T-helper 22 cell (primary cell): ENCODE measurements around the gene MMP21.

Experiments used
- DNase-seq: peaks from one replicate; pipeline ENCODE4 v3.0.0-alpha.2; 2020; ENCODE audit warnings: low read depth

The MMP21 gene, protein sequence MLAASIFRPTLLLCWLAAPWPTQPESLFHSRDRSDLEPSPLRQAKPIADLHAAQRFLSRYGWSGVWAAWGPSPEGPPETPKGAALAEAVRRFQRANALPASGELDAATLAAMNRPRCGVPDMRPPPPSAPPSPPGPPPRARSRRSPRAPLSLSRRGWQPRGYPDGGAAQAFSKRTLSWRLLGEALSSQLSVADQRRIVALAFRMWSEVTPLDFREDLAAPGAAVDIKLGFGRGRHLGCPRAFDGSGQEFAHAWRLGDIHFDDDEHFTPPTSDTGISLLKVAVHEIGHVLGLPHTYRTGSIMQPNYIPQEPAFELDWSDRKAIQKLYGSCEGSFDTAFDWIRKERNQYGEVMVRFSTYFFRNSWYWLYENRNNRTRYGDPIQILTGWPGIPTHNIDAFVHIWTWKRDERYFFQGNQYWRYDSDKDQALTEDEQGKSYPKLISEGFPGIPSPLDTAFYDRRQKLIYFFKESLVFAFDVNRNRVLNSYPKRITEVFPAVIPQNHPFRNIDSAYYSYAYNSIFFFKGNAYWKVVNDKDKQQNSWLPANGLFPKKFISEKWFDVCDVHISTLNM

DNA sequence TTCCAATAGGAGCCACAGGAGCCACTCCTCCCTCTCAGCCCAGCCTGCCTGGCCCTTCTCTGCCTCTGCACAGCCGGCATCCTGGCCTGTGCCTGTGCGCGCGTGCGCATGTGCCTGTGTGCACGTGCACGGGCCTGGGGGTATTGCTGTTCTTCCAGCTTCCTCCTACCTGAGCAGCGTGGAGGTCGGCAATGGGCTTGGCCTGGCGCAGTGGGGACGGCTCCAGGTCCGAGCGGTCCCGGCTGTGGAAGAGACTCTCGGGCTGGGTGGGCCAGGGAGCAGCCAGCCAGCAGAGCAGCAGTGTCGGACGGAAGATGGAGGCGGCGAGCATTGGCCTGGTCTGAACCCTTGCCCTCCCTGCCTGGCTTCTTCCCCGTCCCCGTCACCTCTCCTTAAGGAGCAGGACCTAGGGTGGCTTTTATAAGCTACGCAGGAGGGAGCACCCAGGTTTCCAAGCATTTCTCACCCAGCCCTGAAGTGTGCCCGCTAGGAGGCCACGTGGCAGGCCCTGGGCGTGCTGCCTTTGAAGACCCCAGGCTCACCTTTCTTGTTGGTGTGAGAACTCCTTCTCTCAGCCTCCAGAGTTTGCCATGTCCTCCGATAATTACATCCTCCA, at the start of gene MMP21:
TSS of gene MMP21 (minus strand) at position 331 of the 616 bp plus-strand sequence. CDS start at position 331, 0 bp downstream.
- no peak for DNase-seq

DNA sequence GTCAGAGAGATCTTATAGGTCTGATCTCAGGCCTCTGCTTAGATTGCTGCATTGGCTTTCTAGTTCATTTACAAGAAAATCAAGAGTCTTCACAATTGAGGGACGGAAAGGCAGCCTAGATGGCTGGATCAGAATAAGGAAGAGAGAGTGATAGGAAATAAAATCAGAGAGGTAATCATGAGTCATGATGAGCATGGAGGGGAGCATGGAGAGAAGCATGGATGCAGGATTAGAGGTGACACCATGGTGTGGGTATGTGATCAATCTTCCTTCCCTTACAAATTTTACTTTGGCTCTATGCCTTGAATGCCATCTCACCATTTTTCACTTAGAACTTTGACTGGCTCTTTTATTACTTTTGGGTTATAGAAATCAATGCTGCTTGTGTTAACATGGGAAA, 49.1 kb upstream of the MMP21 start:
- DNase-seq, result no peak

DNA sequence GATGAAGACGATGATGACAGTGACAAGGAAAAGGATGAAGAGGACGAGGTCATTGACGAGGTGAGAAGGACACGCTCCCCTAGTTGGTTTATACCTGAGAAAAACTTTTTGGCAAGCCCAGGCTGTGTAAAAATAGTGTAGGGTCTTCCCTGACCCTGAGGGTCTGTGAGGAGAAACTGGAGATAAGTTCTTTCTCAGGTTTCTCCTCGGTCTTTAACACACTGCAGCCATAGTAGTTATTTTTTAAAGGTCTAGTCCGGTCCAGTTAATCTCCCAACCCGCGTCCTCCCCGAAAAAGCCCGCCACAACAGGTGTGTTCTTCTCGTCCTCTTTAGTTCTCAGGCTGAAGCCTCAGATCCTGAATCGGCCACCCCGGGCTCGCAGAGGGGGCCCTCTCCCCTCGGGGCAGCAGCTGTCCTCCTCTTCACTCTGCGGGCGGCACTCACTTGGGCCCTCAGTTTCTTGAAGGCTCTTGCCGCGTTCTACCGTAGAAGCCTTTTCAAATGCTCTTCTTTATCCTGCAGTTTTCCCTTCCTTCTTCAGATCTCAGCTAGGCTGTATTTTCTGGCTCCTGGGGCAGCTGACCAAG, 48.1 kb upstream of the MMP21 start:
- DNase-seq, result no peak

DNA sequence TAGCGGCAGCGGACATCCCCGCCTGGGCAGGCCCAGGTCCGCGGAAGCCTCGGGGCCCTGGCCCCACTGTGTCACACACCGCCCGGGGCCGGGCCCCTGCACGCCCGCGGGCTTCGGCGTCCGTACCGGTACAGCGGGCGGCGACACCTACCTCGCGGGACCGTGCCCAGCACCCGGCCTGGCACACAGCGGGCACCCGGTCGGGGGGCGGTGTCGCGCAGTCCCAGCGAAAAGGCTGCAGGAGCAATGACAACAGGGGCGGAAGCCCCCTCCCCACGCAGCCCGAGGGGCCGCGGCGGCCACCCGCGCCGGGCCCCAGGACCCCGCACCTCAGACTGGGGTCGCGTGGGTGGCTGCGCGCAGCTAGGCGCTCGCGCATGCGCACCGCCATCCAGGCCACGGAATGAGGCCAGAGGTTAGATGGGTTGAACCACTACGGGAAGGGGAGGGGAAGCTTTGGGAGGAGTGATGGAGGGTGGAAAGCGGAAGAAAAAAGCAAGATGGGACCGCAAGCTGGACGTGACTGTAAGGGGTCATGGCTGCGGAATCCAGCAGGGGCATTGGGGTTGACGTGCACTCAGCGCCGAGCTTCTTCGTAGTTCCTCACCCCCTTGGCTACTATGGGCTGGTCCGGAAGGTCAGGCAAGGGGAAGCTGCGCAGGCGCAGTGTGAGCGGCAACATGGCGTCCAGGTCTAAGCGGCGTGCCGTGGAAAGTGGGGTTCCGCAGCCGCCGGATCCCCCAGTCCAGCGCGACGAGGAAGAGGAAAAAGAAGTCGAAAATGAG, 47.4 kb upstream of the MMP21 start, which contains the start of the genes BCCIP and UROS:
TSS of gene BCCIP (plus strand) at position 669 of the 785 bp plus-strand sequence. CDS start at position 681, 12 bp downstream.
TSS of gene UROS (minus strand) at position 381 of the 785 bp plus-strand sequence. CDS start 6,759 bp downstream, outside the sequence.
- DNase-seq, result peak; percentile 85

DNA sequence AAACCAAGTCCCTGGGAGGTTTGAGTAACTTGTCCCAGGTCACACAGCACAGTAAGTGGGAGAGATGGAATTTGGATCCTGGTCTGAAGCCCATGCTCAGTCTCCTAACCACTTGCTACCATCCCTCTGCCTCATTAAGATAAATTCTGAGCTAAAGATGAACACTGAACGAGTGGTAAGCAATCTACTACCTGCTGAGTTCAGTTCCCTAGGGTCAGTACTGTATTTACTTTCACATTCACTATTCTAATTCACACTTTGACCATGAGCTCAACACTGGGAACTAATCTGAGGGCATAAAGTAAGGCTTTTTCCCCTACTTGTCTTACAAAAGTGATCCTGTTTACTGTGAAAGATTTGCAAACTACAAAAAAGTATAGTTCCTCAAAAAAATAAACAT, 45.1 kb upstream of the MMP21 start:
- no peak for DNase-seq

DNA sequence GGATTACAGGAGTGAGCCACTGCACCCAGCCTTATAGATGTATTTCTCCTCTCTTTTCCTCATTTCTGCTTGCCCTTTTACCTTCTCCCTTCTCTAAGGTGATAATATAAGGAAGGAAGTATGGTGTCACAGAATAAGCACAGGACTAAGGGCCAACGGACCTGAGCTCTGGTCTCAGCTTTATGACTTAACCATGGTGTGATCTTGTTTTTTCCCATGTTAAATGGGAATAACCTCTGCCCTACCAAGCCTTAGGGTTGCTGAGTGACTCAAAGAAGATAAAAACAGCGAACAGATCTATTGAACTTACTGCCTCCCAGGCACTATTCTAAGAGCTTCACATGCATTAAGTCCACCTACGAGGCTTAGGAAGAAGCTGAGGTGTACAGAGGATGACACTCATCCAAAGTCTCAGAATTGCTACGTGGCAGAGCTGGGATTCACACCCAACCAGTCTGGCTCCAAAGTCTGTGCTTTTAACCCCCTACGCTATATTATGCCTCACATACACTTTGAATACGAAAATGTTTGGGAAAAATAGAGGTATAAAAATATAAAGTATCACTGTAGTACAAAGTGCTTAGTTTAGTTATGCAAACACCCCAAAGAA, 41.8 kb upstream of the MMP21 start:
- DNase-seq, result no peak

DNA sequence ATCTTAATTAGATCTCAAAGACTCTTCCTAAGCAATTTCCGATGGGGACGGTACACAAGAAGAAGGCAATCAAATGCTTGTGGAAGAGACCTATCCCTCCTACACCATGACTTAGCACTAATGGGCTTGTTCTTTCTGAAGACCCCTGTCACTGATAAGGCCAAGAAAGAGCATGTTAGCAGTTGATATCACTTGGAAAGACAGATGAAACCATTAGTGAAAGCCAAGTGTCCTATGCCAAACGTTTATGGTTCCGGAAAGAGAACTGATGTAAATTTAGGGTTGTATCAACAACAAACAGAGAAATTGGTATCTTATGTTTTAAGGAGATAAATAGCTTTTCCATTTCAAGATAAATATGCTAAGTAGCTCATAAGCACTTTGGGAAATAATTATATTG, 40.9 kb upstream of the MMP21 start:
- no peak for DNase-seq

DNA sequence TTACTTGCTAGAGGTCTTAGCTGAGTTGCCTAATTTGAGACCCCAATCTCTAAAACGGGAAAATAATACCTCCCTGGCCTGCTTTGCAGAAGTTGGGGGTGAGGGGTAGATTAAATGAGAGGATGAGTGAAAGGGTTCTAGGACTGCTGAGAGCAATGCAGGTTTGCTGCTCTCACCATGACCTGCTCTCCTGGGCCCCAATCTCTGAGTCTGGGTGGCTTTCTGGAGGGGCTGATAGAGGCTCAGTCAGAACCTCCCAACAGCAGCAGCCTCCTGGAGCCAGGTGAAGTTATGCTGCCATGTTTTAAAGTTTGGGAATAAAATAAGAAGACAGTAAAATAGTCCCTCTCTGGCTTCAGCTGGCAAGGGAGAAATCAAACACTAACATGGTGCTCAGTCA, 40.1 kb upstream of the MMP21 start:
- DNase-seq, result no peak

DNA sequence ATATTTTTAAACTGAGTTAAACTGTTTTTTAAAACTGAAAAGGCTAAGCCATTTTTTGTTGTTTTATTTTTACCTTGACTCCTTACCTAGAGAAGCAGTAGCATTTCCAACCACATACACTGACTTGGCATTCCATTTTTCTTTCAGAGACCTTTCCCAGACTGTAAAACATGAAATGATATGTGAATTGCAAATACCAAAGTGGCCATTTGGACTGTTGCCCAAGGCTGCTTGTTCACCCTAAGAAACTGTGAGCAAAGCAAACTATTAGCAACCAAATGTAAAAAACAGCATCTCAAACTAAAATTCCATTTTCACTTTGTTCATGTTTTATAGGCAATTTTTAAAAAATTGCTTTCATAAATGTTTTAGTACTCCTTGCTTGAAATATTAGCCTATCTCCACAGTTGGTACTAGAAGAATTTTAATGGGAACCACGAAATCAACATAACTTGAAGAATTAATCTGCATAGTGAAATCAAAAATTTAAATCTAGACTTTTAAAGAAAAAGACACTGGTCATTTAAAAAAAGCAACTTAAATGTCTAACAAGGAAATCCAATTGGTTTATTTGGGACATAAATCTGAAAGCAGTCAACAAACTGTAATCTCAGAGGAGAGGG, 36.6 kb upstream of the MMP21 start:
- no peak for DNase-seq

DNA sequence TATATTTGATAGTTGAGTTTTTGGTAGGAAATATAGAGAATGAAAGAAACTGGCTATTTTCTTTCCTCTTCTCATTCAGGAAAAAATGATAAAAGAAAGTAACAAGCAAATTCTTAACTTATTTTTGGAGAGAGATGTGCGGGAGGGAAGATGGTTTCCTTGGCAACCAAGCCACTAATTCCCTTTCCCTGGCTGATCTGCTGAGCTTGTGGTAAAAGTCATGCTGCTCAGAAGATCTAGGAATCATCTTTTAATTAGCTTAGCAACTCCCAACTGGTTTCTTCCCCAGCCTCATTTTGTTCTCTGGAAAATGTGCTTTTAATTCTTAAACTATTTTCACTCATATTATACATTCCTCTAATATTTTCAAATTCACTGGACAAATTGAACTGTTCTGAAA, 35.6 kb upstream of the MMP21 start:
- DNase-seq, result no peak

DNA sequence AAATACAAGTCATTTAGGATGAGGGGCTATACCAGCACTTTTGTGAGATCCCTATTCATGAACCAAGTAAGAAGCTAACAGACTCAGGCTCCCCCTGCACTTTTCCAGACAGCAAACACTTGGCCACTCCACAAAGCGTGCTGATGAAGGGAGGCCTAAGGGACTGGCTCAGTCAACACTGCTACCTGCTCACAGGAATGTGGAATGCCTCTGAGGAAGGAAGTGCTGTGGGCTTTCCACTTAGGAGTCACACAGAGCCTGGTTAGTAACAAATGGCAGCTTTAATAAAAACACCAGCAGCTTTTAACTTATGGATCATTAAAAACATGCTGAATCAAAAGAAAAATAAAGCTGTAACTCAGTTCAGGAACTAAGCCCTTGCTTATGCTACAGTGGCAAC, 32.4 kb upstream of the MMP21 start:
- DNase-seq, result no peak

DNA sequence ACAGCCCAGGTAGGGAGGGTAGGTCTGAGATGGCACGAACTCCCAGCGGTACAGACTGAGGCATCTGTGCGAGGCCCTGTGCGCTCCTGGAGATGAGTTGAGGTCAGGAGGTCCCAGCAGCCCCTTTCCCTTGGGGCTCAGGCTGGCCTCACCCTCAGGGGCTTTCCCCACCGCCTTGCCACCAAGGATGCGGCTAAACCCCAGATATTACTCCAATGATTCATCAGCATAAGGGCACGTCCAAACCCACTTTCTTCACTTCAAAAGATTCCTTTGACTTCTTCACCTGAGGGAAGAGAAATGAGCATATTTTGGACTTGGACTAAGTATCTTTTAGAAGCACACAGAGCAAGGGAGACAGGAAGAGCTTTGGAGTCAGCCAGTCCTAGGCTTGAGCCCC, 27.1 kb upstream of the MMP21 start:
- DNase-seq, result no peak

DNA sequence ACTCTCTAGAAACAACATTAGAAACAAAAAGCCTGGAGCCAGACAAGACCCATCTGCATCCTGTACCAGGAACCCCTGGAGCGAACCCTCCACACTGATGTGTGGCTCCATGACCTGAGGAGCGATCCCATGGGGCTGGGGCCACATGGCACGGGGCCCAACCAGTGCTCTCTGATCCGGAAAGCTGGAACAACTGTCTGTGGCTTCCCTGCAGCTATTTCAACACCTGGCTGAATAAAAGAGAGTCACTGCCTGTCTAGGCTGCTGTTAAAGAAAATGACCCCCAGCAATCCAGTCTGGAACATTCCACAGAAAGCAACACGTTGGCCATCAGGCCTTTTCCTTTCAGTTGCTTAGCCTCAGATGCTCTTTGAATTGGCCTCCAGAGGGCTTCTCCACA, 26.5 kb upstream of the MMP21 start:
- no peak for DNase-seq

DNA sequence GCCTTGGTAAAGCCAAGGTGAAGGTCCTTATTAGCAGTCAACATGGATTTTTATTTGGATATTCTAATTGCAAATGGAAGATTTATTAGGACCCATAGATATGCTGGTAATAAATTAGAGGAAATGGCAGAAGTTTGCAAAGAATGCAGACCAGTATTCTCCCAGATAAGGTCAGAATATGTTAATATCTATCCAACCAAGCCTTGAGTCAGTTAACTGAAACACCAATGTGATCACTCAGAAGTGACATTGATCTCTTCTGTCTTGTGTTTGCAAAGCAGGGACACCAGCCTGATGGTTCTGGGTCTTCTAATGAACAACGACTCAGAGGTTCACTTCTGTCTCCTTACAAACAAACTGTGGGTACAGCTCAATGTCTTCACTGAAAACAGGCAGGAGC, 26.0 kb upstream of the MMP21 start:
- DNase-seq, result no peak

DNA sequence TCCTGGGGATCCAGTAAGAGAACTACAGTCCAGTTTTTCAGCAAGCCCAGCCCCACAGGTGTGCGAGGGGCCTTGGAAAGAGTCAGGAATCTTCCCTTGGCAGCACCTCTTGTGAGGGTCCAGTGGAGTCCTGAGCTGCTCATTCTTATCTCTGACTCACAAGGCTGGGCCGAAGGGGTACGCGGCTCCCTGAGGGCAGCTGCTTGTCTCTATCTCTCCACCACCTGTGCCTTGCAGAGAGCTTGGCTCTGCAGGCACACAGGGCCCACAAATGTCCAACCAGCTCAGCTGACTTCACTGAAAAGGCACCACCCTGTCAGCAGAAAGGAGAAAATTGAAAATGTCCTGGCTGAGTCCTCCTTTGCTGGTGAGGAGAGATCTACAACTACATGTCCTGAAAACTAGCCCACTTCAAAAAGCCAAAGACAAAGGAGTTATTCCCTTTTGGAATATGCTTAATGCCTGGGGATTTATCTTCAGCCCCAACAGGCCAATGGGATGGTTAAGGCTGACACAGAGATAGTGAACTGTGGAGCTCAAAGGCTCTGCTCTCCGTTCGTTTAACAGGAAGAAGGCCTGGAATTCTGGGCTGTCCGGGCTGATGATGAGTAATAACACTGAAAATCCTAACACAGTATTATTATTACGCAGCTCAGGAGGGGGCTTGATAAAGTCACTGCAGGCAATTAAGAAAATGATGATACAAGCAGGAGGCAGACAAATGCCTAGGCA, 24.0 kb upstream of the MMP21 start:
- no peak for DNase-seq

DNA sequence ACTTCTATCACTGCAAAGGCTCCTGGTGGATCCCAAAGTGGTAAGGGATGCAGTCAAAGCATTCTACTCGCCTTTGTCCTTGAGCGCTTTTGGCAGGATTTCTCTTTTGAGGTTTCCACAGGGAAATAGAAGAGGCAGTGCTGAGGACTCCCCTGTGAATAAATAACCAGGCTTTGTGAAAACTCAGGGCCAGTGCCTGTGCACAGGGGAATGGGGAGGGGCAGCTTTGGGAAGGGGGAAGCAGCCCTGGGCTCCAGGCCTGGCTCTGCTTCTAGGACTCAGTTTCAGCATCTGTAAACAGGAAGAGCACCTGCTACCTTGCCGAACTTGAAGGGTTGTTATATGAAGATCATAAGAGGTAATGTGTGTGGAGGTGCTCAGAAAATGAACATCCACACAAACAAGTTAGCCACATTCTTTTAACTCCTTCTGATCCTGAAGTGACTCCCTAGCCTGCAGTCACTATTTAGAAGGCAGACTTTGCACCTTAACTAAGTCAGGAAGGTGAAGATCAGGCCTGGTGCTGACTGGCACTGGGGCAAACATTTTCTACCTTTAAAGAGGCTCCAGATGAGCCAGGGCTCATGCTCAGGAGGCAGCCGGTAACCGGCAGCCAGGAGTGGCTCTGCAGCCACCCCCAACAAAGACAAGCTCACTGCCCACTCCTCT, 22.5 kb upstream of the MMP21 start:
- no peak for DNase-seq

DNA sequence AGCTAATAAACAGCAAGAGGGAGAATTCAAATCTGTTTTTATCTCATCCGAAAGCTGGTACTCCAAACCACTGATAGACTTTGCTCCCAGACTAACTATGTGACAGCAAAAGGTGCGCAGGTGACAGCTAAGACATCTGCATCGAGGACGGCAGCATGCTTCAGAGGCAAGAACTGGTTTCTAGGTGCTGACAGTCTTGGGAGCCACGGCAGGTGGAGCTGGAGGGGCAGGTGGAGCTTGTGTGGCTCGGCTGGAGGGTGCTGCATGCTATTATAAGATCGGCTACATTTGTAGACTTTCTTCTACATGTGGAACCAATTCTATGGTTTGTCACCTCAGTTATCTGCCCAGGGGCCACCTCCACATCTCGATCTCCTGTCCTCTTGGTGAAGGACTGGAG, 21.8 kb upstream of the MMP21 start:
- DNase-seq, result no peak

DNA sequence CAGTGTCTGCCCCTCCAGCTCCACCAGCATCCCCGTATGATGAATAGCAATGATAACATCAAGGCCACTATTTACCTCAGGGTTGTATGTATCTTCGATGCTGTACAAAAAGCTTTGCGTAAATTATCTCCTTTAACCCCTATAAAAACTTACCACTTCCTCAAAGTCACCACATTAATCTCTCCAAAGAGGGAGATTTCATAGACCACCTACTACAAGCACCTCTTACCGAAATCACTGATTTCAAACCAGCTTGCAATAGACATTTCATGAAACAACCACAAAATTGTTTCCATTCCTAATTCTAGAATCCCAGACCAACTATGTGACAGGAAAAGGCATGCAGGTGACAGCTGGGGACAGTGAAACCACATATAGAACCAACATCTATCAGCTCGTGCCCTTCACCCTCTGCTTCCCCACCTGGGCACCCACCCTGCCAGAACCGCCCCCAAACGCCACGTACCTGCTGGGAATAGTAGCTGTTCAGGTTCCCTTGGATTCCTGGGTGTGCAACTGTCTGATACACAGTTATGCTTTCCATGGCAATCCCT, 20.1 kb upstream of the MMP21 start:
- DNase-seq, result no peak

DNA sequence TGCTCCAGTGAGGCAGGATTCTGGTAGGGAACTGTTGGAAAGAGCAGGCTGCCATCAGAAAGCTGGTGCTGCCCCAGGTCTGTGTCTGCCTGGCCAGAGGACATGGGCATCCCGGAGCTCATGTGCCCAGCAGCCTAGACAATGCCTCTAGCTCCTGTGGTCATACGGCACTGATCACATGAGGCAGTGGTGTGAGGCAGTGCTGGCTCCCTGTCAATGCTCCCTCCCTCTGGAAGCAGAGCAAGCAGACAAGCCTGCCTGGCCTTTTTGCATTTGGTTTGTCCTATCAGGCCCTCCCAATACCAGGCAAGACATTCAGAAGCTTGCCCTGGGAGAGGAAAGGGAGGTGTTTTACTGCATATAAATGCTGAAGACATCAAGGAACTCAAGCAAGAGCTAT, 19.5 kb upstream of the MMP21 start:
- no peak for DNase-seq
